ENCODE results near the gene BEX2. TPM values are rescaled to one million over a fixed set of nuclear protein-coding genes. Genes with fewer than 3 reads are reported as not detected.
"Not testable (repeated sequence)": the region's sequence is repeated elsewhere in the genome, so short reads cannot be mapped to it uniquely, and the experiment has no call there.

Gene BEX2
- total RNA-seq, 1 donor from 2014 or later, result 46.6 TPM

DNA sequence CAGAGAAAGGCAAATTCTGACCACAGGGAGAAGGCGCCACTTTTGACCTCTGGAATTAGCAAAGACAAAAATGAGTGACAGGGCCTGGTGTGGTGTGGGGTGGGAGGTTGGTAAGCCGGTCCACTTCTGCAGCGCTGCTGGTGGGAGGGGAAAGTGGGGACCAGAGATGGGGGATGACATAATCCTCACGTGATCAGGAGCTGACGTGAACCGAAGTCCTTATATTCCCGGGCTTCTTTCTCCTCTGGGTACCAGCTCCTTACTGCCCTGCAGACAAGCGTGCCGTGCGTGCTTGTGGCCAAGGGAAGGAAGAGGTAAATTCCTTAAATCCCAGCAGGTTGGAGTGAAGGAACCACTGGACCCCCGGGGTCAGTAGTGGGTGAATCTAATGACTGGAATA is 19.2 kb upstream of the BEX2 start, which contains the start of gene TCEAL7:
TCEAL7 (plus strand) TSS at position 249 of the 400 bp plus-strand sequence. CDS start 1,165 bp downstream, outside the sequence.
- no peaks in the 10 kb centered on the region for H3K36me3 ChIP-seq (ENCODE audit: control insufficient read depth, insufficient read depth, low read length)
- H3K27me3 ChIP-seq (ENCODE audit: control insufficient read depth, insufficient read depth, low read length), result no peaks in the 10 kb centered on the region
- DNase-seq (ENCODE audit: low read depth) (peak; percentile 0), FAIRE-seq (no peak)
- TF ChIP-seq, protein P1, sequence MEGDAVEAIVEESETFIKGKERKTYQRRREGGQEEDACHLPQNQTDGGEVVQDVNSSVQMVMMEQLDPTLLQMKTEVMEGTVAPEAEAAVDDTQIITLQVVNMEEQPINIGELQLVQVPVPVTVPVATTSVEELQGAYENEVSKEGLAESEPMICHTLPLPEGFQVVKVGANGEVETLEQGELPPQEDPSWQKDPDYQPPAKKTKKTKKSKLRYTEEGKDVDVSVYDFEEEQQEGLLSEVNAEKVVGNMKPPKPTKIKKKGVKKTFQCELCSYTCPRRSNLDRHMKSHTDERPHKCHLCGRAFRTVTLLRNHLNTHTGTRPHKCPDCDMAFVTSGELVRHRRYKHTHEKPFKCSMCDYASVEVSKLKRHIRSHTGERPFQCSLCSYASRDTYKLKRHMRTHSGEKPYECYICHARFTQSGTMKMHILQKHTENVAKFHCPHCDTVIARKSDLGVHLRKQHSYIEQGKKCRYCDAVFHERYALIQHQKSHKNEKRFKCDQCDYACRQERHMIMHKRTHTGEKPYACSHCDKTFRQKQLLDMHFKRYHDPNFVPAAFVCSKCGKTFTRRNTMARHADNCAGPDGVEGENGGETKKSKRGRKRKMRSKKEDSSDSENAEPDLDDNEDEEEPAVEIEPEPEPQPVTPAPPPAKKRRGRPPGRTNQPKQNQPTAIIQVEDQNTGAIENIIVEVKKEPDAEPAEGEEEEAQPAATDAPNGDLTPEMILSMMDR (IDR thresholded peaks at IDR 0.05; ENCODE audit: insufficient read depth, low read length, severe bottlenecking), result no peak
- no peak within 1 kb of the TSS for H3K4me3 ChIP-seq (ENCODE audit: low read depth, low read length)

DNA sequence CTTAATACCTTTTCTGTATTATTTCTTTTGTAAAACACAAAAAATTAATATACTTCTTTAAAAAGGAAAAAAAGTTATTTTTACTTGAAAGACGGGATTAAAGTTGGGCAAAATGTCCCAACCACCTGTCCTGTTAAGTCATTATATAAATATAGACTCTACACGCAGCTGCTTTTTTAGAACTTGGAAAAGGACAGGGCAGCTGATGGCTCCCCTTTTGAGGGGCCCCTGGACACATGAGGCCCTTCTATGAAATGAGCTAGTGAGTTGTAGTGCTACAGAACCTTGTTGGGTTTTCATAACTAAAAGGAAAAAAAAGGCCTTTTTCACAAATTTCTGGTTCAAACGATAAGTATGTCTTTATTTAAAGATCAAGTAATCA is 600 bp upstream of the BEX2 start:
- DNase-seq (ENCODE audit: low read depth) (no peak), FAIRE-seq (no peak)
- Histone ChIP-seq H3K36me3 (ENCODE audit: control insufficient read depth, insufficient read depth, low read length) (no peaks in the 10 kb centered on the region), H3K27me3 (ENCODE audit: control insufficient read depth, insufficient read depth, low read length) (no peaks in the 10 kb centered on the region), H3K4me3 (ENCODE audit: low read depth, low read length) (no peak overlapping the region)
- TF ChIP-seq, protein P1 (IDR thresholded peaks at IDR 0.05; ENCODE audit: insufficient read depth, low read length, severe bottlenecking), result no peak

DNA sequence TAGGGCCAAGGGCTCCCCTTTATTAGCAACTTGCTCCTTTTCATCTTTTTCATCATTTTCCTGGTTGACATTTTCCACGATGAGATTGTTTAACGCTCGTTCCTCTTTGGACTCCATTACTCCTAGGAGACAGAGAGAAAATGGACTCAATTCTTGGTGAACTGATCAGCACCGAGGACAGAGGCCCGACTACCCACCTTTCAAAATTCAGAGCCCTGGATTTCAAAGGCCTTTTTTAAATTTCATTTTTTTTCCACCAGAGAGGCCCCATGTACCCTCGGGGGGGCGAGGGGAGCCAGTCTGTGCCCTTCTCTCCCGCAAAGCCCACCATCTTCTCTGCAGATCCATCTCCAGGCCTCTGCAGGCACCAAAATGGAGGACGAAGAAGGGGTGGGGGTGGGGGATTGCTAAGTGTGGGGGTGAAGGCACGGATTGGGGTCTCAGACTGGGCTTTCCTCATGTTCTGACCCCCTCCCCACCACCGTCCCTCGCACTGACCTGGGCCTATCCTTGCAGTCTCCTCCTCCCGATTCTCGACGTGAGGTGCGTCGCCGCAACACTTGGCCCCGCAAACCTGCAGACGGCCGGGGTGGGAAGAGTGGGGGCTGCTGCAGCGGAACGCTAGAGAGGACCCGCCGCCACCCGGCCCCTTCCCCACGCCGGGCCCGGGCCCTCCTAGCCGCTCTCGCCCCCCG is 783 bp downstream of the BEX2 start:
- FAIRE-seq (no peak), DNase-seq (ENCODE audit: low read depth) (no peak)
- TF ChIP-seq, protein P1 (IDR thresholded peaks at IDR 0.05; ENCODE audit: insufficient read depth, low read length, severe bottlenecking), result no peak

DNA sequence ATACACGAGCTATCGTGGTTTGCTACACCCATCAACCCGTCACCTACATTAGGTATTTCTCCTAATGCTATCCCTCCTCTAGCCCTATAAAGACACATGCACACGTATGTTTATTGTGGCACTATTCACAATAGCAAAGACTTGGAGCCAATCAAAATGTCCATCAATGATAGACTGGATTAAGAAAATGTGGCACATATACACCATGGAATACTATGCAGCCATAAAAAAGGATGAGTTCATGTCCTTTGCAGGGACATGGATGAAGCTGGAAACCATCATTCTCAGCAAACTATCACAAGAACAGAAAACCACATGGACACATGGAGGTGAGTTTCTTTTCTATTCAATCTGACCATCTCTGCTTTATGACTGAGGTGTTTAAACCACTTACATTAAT is 5.1 kb downstream of the BEX2 start:
- not testable (repeated sequence) for H3K36me3 ChIP-seq (ENCODE audit: control insufficient read depth, insufficient read depth, low read length); DNase-seq (ENCODE audit: low read depth); H3K4me3 ChIP-seq (ENCODE audit: low read depth, low read length); FAIRE-seq; H3K27me3 ChIP-seq (ENCODE audit: control insufficient read depth, insufficient read depth, low read length)

More for the DNA sequence above, 783 bp downstream of the BEX2 start:
- Histone ChIP-seq H3K36me3 (ENCODE audit: control insufficient read depth, insufficient read depth, low read length) (no peaks in the 10 kb centered on the region), H3K4me3 (ENCODE audit: low read depth, low read length) (peak overlapping the region; percentile 66), H3K27me3 (ENCODE audit: control insufficient read depth, insufficient read depth, low read length) (no peaks in the 10 kb centered on the region)

DNA sequence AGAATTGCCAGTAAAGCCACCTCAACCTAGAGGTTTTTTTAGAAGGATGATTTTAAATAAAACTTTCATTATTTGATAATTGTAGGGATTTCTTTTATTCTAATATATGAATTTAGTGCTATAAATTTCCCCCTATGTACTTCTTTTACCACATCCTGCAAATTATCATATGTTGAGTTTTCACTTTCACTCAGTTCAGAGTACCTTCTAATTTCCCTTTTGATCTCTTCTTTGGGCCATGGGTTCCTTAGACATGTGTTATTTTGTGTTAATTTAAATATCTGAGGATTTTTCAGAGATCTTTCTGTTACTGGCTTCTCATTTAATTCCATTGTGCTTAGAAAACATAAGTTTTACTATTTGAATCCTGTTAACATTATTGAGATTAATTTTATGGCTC is 6.1 kb downstream of the BEX2 start:
- TF ChIP-seq, protein P1 (IDR thresholded peaks at IDR 0.05; ENCODE audit: insufficient read depth, low read length, severe bottlenecking), result no peak
- FAIRE-seq (no peak), DNase-seq (ENCODE audit: low read depth) (no peak)
- Histone ChIP-seq H3K27me3 (ENCODE audit: control insufficient read depth, insufficient read depth, low read length) (no peaks in the 10 kb centered on the region), H3K4me3 (ENCODE audit: low read depth, low read length) (no peak overlapping the region), H3K36me3 (ENCODE audit: control insufficient read depth, insufficient read depth, low read length) (no peaks in the 10 kb centered on the region)

DNA sequence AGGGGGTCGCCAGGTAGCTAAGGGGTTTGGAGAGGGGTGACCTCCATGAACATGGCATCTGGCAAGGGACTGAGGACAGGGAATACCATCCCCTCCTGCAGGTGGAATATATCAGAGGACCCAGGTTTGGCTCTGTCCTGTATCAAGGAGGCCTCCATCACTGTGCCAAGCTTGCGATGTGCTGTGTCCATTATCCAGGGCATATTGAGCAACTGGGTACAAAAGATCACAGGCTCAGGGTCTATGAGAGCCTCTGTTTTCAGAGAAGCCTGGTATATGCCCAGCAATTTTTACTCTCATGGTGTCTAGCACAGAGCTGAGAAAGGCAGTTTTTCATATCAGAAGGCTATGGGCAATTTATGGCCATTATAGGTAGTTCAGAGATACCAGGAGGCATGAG is 17.7 kb downstream of the BEX2 start:
- Histone ChIP-seq H3K36me3 (ENCODE audit: control insufficient read depth, insufficient read depth, low read length) (no peaks in the 10 kb centered on the region), H3K27me3 (ENCODE audit: control insufficient read depth, insufficient read depth, low read length) (no peaks in the 10 kb centered on the region), H3K4me3 (ENCODE audit: low read depth, low read length) (no peak overlapping the region)
- DNase-seq (ENCODE audit: low read depth) (no peak), FAIRE-seq (no peak)
- TF ChIP-seq, protein P1 (IDR thresholded peaks at IDR 0.05; ENCODE audit: insufficient read depth, low read length, severe bottlenecking), result no peak

Measured in bronchial epithelial cell (primary cell).